ENCODE measurements around the gene PTPRU.

PTPRU gene

GRCh38 chr1:29245876-29246275 lies 9.6 kb downstream of the PTPRU start:
- peak; percentile 58 for DNase-seq (ENCODE audit: low spot score)

- no peak for DNase-seq (ENCODE audit: low spot score)
Observed at GRCh38 chr1:29247044-29247443, 10.7 kb downstream of the PTPRU start.

GRCh38 chr1:29247571-29248273 lies 11.4 kb downstream of the PTPRU start:
- no peak for DNase-seq (ENCODE audit: low spot score)

- no peak for DNase-seq (ENCODE audit: low spot score)
Observed at GRCh38 chr1:29248409-29248808, 12.1 kb downstream of the PTPRU start.

GRCh38 chr1:29249170-29249691 lies 12.9 kb downstream of the PTPRU start:
- peak; percentile 58 for DNase-seq (ENCODE audit: low spot score)

- no peak for DNase-seq (ENCODE audit: low spot score)
Observed at GRCh38 chr1:29249951-29250581, 13.7 kb downstream of the PTPRU start.

GRCh38 chr1:29251164-29252124 lies 15.1 kb downstream of the PTPRU start:
- no peak for DNase-seq (ENCODE audit: low spot score)

GRCh38 chr1:29253180-29253579 lies 16.9 kb downstream of the PTPRU start:
- no peak for DNase-seq (ENCODE audit: low spot score)

DNA sequence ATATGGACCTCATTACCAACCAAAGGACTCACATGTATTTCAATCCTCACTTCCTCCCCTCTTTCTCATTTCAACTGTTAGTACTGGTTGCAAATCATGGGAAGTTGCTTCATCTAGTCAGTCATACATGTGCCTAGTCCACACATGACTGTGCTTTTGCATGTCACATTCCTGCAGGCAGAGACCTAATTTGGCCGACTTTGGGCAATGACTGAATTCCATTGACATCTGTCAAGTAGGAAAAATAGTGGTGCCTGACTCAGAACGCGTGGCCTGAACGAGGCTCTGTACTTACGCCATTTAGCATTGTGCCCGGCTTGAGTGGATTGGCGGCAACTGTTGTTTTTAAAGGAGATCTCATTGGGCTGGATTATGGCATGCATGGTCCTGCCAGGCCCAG lies 18.0 kb downstream of the PTPRU start:
- DNase-seq (ENCODE audit: low spot score) = no peak

DNA sequence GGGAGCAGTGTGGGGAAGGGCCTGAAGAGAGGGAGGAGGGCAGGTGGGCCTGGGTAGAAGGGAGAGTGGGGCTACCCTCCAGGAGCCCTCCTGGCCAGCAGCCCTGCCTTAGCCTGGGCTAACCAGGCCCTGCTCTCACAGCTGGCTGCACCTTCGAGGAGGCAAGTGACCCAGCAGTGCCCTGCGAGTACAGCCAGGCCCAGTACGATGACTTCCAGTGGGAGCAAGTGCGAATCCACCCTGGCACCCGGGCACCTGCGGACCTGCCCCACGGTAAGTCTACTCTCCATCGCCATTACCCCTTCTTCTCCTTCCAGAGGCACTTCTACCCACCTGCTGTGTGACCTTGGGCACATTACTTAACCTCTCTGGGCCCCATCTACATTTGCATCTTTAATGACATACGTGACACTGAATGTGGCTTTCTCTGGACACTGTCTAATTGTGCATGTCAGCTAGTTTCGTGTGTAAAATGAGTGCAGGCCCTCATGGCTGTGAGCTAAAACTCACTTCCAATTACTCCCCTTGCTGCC lies 18.9 kb downstream of the PTPRU start:
- no peak for DNase-seq (ENCODE audit: low spot score)

DNA sequence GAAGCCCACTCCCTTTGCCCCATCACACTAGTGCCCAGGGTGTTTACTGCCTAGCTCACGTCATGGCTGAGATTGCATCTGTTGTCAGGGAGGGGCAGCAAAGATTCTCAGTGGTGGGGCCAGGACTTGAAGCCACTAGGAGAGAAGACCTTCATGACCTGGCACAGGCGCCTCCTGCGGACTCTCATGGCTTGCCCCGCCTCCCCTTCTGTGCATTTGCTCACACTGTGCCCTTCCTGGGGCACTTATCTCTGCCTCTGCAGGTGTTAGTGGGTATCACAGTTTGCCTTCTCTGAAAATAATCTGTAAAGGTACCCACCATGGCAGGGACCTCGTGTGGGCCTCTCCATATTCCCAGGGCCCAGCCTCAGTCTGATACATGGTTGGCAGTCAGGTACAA lies 20.1 kb downstream of the PTPRU start:
- DNase-seq (ENCODE audit: low spot score) = no peak

DNA sequence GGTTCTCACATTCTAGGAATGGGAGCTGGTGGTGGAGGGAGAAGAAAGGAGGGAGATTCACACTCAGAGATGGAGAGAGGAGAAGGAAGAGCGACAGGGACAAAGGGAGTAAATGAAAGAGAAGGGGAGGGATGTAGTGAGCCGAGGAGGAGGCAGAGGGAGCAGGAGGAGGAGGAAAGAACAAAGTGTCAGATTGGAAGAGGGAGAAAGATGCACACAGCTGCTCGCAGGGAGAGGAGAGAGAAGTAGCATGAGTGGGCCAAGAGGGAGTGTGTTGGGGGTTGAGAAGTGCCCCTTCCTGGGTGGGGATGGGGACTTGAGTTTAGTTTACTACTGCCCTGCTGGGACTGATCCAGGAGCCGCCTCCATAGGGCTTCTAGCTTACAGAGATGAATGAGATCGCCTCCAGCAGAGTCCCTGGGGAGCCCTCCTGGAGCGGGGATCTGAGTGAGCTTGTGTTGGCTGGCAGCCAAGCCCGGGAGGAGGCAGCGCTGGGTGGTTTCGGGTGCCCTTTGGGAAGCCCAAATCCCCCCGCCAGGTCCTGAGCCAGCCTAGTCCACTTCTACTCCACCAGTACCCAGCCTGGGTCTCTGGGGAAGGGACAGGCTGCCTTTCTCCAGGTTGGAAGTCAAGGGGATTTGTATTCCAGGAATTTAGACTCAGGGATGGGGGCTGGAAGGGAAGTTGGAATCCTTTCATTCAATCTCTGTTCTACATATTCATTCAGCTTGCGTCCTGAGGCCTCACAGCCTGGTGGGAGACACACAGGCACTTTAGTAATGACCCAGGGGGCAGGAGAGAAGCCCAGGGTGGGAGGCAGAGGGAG lies 20.9 kb downstream of the PTPRU start:
- DNase-seq (ENCODE audit: low spot score) = no peak

DNA sequence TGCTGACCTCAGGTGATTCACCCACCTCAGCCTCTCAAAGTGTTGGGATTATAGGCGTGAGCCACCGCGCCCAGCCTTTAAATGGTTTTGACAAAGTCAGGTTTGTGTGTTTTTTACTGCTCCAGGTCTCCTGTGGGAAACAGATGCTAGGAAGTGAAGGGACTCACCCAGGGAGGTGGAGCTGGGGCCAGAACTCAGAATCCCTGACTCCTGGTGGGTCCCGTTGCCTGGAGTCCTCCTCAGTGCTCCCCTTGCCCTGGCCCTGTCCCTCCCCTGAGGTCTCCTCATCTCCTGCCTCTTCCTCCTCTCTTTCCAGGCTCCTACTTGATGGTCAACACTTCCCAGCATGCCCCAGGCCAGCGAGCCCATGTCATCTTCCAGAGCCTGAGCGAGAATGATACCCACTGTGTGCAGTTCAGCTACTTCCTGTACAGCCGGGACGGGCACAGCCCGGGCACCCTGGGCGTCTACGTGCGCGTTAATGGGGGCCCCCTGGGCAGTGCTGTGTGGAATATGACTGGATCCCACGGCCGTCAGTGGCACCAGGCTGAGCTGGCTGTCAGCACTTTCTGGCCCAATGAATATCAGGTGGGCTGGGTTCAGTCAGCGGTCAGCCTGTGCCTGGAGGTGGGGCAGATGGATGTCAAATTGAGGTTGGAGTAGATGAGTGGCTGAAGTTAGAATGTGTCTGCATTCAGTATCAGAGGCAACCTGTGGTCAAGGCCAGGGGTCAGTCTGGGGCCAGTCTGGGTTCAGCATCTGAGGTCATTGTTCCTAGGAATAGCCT lies 22.1 kb downstream of the PTPRU start:
- no peak for DNase-seq (ENCODE audit: low spot score)

DNA sequence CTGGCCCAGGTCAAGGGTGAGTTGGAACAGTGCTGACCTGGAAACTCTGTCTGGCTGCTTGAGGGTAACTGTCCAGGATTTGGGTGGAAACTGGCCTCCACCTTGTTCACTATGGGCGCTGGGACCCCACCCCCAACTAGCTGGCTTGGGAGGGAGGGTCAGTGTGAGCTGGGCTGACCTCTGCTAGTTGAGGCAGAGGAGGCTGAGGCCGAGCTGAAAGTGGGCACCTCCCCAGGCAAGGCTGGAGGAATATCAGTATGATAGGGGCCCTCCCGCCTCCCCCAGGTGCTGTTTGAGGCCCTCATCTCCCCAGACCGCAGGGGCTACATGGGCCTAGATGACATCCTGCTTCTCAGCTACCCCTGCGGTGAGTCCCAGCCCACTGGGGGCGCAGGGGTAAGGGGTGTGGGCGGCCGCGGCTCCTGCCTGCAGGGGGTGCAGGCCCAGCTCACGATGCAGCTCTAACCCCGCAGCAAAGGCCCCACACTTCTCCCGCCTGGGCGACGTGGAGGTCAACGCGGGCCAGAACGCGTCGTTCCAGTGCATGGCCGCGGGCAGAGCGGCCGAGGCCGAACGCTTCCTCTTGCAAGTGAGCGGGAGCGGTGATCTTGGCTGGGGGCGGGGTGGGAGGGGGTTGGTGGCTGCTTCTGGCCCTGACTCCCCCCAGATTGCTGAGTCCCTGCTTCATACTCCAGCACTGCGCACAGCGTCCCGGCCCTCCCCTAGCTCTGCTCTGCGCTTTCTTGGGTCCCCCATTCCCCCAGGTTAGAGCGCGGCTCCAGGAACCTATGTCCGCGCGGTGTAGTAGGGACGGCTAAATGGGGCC lies 22.9 kb downstream of the PTPRU start:
- DNase-seq (ENCODE audit: low spot score) = no peak

DNA sequence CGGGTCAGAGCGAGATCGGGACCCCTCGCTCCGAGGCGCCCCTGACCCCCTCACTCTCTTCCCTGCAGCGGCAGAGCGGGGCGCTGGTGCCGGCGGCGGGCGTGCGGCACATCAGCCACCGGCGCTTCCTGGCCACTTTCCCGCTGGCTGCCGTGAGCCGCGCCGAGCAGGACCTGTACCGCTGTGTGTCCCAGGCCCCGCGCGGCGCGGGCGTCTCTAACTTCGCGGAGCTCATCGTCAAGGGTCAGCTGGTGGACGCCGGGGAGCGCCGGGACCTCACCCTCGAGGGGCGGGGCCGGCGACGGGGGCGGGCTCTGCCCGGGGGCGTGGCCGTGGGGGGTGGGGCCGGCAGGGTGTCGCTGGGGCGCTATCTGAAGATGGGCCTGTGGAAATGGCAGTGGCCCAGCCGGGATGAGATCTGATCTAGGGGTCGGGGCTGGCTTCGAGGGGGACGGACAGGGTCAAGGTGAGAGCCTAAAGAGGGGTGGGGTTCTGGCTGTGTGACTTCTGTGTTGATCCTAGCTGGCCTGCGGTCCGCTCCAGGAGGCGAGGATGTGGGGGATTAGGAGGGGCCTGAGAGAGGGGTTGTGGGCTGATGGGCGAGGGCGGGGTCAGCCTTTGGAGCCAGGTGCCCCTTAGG lies 23.6 kb downstream of the PTPRU start:
- peak; percentile 93 for DNase-seq (ENCODE audit: low spot score)

GRCh38 chr1:29260531-29260930 lies 24.2 kb downstream of the PTPRU start:
- no peak for DNase-seq (ENCODE audit: low spot score)

DNA sequence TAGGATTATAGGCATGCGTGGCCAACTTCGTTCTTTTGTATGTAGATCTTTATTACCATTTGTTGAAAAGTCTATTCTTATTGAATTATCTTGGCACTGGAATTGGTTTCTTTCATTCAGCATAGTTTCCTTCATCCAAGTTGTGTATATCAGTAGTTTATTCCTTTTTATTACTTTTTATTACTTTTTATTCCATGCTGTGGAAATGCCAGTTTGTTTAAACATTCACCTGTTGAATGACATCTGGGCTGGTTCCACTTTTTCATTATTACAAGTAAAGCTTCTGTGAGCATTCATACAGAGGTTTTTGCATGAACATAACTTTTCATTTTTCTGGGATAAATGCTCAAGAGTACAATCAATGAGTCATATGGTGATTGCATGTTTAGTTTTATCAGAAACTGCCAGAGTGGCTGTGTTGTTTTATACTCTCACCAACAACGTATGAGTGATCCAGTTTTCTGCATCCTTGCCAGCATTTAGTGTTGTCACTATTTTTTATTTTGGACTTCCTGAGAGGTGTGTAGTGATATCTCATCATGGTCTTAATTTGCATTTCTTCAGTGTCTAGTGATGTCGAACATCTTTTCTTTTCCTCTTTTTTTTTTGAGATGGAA lies 28.6 kb downstream of the PTPRU start:
- DNase-seq (ENCODE audit: low spot score) = peak; percentile 65

GRCh38 chr1:29266912-29267311 lies 30.6 kb downstream of the PTPRU start:
- DNase-seq (ENCODE audit: low spot score) = no peak

Measured in AG08396 (cell line).